ENCODE measurements around the gene FXYD3.

GRCh38 chr19:35123573-35123972 lies 8.0 kb downstream of the FXYD3 start:
- TF ChIP-seq POLR2A (IDR thresholded peaks at IDR 0.05) (no peak), CTCF (IDR thresholded peaks at IDR 0.05 in 4 of 5, conservative IDR thresholded peaks at IDR 0.05 in 1 of 5) (no peak)

Measured in gastrocnemius medialis (tissue), 4 donors.